Prostate gland (tissue), 2 donors: Measurements from ENCODE around the gene CTBP2. TPM values are rescaled to one million over a fixed set of nuclear protein-coding genes. Genes with fewer than 3 reads are reported as not detected.

Source experiments
- DNase-seq: peaks from one replicate; pipeline ENCODE4 v3.0.0-alpha.2; 2019; ENCODE audit warnings: low spot score
- H3K27ac ChIP-seq, 2 donors: fragments of 200-600 bp; sonication (generic); 2 replicates each; pipeline ENCODE4 v1.5.1; 2017 to 2019
- H3K27me3 ChIP-seq: fragments of 200-600 bp; sonication (generic); replicated peaks from 2 replicates; pipeline ENCODE4 v1.5.1; 2019; ENCODE audit not compliant: insufficient read depth
- H3K36me3 ChIP-seq, 2 donors: fragments of 200-600 bp; sonication (generic); 1 replicate in 1 of 2; 2 replicates in 1 of 2; pipeline versions ENCODE4 v1.5.1 to v1.8.1; 2017 to 2019
- H3K4me1 ChIP-seq: fragments of 200-600 bp; sonication (generic); replicated peaks from 2 replicates; pipeline ENCODE4 v1.5.1; 2019
- H3K4me3 ChIP-seq, 2 donors: fragments of 200-600 bp; sonication (generic); 2 replicates each; pipeline ENCODE4 v1.5.1; 2017 to 2019
- H3K9me3 ChIP-seq: fragments of 200-600 bp; sonication (generic); 2 replicates; pipeline ENCODE4 v1.5.1; 2017
- CTCF ChIP-seq, 4 experiments: fragments of 200-600 bp in 2 of 4; fragments of 450-650 bp in 2 of 4; sonication (generic) in 2 of 4; IDR thresholded peaks; 1 replicate in 3 of 4; 2 replicates in 1 of 4; pipeline ENCODE4 v1.5.1; 2016 to 2019; ENCODE audit warnings: antibody characterized with exemption in 4 of 4, mild to moderate bottlenecking in 2 of 4, moderate library complexity in 2 of 4
- POLR2A ChIP-seq: fragments of 450-650 bp; IDR thresholded peaks from one replicate; pipeline ENCODE4 v1.6.1; 2016; ENCODE audit warnings: antibody characterized with exemption, mild to moderate bottlenecking
- POLR2AphosphoS5 ChIP-seq: sonication (generic); formaldehyde crosslinking; IDR thresholded peaks from one replicate; pipeline ENCODE4 v1.6.1; 2017; ENCODE audit warnings: antibody characterized with exemption
- WGBS: methylation state at CpG from one replicate; pipeline ENCODE4 v1.1.5; 2018; 5-methylcytosine and 5-hydroxymethylcytosine counted together
- intact Hi-C: fragments of 100-400 bp; cut with DNase I; formaldehyde crosslinking; loops from one replicate; pipeline ENCODE4 v1.14.2; 2022
- total RNA-seq, 2 donors: library from RNA; depleted of rRNA; stranded (reverse); fragments of >200 nt; gene quantifications; one replicate each; pipeline ENCODE4 v1.1.0, GENCODE V29; 2016

CTBP2 gene
- total RNA-seq, 2 donors from 2014 or later, result 70.2 to 89.7 TPM

GRCh38 chr10:125080296-125080695, 80.1 kb downstream of the CTBP2 start:
- DNase-seq, result no peak
- Histone ChIP-seq H3K27me3 (no peaks in the 10 kb centered on the region), H3K4me1 (peaks cover 1% of the 10 kb centered on the region), H3K27ac (no peak overlapping the region), H3K36me3 (no peaks in the 10 kb centered on the region), H3K4me3 (no peak overlapping the region), H3K9me3 (no peaks in the 10 kb centered on the region)
- TF ChIP-seq CTCF (IDR thresholded peaks at IDR 0.05) (no peak), POLR2AphosphoS5 (no peak)
- intact Hi-C loops, result no loop called here
- WGBS, result 79% methylated on average over 7 of the region's 7 CpGs

GRCh38 chr10:125079091-125079600, 81.2 kb downstream of the CTBP2 start:
- intact Hi-C loops, result no loop called here
- no peak for TF ChIP-seq CTCF (IDR thresholded peaks at IDR 0.05)
- TF ChIP-seq POLR2A, result no peak
- no peak for TF ChIP-seq POLR2AphosphoS5
- no peaks in the 10 kb centered on the region for H3K4me1 ChIP-seq
- no peaks in the 10 kb centered on the region for H3K27me3 ChIP-seq
- H3K9me3 ChIP-seq, result no peaks in the 10 kb centered on the region
- WGBS, result 95% methylated on average over 14 of the region's 14 CpGs
- no peaks in the 10 kb centered on the region for H3K36me3 ChIP-seq
- no peak overlapping the region for H3K27ac ChIP-seq
- no peak overlapping the region for H3K4me3 ChIP-seq
- DNase-seq, result no peak

- H3K4me1 ChIP-seq, result no peaks in the 10 kb centered on the region
- intact Hi-C loops, result no loop called here
- TF ChIP-seq POLR2AphosphoS5 (no peak), CTCF (IDR thresholded peaks at IDR 0.05) (no peak), POLR2A (no peak)
- no peak overlapping the region for H3K4me3 ChIP-seq
- no peak for DNase-seq
- H3K9me3 ChIP-seq, result no peaks in the 10 kb centered on the region
- no peaks in the 10 kb centered on the region for H3K36me3 ChIP-seq
- no peak overlapping the region for H3K27ac ChIP-seq
- H3K27me3 ChIP-seq, result no peaks in the 10 kb centered on the region
- 74% methylated on average over 14 of the region's 14 CpGs for WGBS
These were observed 83.3 kb downstream of the CTBP2 start for GRCh38 chr10:125076891-125077541.

- no peaks in the 10 kb centered on the region for H3K36me3 ChIP-seq
- H3K27me3 ChIP-seq, result no peaks in the 10 kb centered on the region
- no peak overlapping the region for H3K27ac ChIP-seq
- no peak overlapping the region for H3K4me3 ChIP-seq
- DNase-seq, result no peak
- no peaks in the 10 kb centered on the region for H3K4me1 ChIP-seq
- intact Hi-C loops, result no loop called here
- 79% methylated on average over 15 of the region's 15 CpGs for WGBS
- no peaks in the 10 kb centered on the region for H3K9me3 ChIP-seq
- TF ChIP-seq CTCF (IDR thresholded peaks at IDR 0.05), result no peak
- no peak for TF ChIP-seq POLR2A
- no peak for TF ChIP-seq POLR2AphosphoS5
These were observed 84.1 kb downstream of the CTBP2 start for GRCh38 chr10:125076121-125076825.

- H3K9me3 ChIP-seq, result no peaks in the 10 kb centered on the region
- intact Hi-C loops, result no loop called here
- DNase-seq, result no peak
- no peak overlapping the region for H3K27ac ChIP-seq
- H3K4me3 ChIP-seq, result no peak overlapping the region
- no peaks in the 10 kb centered on the region for H3K27me3 ChIP-seq
- no peaks in the 10 kb centered on the region for H3K4me1 ChIP-seq
- no peaks in the 10 kb centered on the region for H3K36me3 ChIP-seq
- TF ChIP-seq POLR2A (no peak), POLR2AphosphoS5 (no peak), CTCF (IDR thresholded peaks at IDR 0.05) (no peak)
These were observed 86.4 kb downstream of the CTBP2 start for GRCh38 chr10:125073996-125074395.
